Hematopoietic multipotent progenitor cell treated with erythropoietin and hydrocortisone succinate and interleukin-3 and kit ligand, for 6 days (in vitro differentiated cells): ENCODE data around the gene SH3BP5.

Source experiments
- DNase-seq: peaks from one replicate; pipeline ENCODE4 v3.0.0-alpha.2; 2015

The SH3BP5 gene

DNA sequence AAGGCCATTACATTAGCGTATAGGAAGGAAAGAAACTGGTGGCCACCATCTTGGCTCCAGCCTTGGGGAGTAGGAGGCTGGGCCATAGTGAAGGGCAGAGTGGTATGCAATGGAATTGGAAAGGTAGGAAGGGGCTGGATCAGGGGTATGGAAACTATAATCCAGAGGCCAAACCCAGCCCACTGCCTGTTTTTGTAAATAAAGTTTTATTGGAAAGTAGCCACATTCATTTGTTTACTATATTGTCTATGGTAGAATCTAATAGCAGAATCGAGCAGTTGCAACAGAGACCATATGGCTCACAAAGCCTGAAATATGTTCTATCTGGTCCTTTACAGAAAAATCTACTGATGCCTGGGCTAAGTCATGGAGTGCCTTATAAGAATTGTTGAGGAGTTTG lies 14.1 kb upstream of the SH3BP5 start:
- DNase-seq, result no peak

DNA sequence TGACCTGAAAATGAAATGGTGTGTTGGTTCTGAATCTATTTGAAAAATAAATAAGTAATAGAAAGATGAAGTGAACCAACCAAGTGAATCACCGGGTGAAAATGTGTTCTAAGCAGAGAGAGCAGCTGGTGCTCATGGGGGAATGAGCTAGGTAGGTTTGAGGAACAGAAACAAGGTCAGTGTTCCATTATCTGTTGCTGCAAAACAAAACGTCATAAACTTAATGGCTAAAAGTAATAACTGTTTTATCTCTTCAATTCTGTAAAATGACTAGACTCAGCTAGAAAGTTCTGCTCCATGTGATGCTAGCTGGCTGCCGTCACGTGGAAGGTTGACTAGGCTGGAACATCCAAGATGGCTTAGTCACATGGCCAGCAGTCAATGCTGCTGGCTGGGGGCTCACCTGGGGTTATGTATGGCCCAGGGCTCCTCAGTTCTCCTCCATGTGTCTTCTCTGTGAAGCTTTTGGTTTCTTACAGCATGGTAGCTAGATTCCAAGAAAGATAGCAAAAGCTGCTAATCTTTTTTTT lies 13.3 kb upstream of the SH3BP5 start:
- DNase-seq, result no peak

DNA sequence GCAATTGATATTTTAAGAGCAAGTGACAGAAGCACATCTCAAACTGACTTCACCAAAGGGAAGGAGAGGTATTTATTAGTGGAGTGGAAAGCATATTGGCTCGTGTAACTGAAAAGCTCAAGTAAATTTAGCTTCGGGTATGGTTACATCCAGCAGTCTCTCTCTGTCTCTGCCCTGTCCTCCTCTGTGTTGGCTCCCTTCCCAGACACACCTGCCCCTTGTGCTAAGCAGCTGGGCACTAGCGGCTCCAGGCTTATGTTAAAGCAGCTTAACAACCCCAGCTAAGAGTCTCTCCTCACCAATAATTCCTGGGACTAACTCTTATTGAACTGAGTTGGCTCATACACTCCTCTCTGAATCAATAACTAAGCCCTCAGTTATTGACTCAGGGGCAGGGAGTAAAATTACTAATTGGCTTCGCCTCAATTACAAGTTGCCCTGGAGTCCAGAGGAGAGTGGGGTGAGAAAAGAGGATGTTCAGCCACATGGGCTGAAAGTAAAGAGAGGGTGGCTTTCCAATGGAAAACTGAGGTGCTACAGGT lies 12.8 kb upstream of the SH3BP5 start:
- no peak for DNase-seq

DNA sequence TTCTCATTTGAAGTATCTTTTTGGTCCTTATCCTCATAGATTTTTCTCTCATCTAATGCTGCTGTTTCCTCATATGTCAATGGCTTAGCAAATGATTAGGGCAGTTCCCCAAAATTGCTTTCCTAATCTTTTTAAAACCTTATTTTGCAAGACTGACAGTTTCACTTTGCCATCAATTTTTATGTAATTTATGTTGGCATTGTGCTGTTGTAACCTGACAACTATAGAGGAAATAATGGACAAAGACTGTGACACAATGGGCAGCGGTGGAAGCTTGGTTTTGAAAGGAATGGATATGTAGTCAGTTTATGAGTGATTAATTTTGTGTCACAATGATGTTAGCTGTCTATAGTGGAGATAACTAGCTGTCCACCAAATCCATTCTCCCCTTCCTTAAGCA lies 10.6 kb upstream of the SH3BP5 start:
- peak; percentile 20 for DNase-seq

DNA sequence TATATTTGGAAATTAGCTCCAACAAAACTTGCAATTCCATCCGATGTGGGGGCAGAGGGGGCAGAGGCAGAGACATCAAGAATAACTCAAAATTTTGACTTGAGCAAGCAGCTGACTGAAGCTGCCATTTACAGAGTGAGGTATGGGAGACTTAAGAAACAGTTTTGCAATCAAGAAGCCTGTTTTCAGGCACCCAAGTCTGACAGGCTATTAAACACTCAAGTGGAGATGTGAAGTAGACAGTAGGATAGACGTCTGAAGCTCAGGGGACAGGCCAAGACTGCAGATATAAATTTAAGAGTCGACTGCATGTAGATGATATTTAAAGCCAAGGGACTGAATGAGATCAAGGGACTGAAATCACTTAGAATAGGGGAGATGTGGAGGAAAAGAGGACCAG lies 9.9 kb upstream of the SH3BP5 start:
- DNase-seq, result no peak

DNA sequence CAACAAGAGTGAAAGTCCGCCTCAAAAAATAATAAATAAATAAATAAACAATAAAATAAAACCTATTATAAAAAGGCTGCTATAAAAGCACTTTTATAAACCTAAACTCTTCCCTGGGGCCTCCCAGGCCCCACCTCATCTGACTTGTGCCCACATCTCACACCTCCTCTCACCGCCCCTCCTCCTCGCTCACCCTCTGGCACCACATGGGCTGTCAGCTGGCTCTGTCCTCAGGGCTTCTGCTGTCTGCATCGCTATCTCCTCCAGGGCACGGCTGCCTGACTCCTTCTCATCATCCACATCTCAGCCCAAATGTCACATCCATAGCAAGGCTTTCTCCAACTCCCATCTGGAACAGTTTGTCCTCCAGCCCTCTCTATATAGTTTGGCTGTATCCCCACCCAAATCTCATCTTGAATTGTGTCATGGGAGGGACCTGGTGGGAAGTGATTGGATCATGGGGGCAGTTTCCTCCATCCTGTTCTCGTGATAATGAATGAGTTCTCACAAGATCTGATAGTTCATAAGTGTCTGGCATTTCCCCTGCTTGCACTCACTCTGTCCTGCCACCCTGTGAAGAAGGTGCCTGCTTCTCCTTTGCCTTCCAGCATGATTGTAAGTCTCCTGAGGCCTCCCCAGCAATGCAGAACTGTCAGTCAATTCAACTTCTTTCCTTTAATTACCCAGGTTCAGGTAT lies 8.8 kb upstream of the SH3BP5 start:
- DNase-seq, result no peak

DNA sequence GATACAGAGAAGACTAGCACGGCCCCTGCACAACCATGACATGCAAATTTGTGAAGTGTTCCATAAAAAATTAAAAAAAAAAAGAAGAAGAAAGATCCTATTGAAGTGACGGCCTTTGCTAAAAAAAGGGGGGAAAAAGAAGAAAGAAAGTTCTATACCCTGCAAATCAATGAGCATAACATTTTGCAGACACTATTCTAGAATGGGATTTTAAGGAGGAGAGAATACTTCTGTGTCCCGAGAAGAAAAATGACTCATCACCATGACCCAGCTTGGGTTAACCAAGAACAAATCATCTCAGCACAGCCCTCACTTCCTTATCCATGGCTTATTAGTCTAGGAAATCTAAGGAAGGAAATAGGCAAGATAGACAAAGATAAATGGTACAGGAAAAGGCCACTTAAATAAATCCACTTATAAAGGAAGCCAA lies 7.4 kb upstream of the SH3BP5 start:
- DNase-seq, result no peak

- DNase-seq, result no peak
Measured at GRCh38 chr3:15339001-15339400, 6.6 kb upstream of the SH3BP5 start.

DNA sequence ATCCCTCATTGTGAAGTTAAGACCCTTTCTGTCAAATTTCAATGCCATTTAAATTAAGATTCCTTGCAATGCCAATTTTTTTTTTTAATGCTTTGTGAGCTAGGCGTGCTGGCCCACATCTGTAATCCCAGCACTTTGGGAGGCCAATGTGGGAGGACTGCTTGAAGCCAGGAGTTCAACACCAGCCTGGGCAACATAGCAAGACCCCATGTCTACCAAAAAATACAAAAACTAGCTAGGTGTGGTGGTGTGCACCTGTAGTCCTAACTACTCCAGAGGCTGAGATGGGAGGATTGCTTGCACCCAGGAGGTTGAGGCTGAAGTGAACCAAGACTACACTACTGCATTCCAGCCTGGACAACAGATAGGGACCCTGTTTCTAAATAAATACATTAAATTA lies 5.6 kb upstream of the SH3BP5 start:
- DNase-seq, result no peak

DNA sequence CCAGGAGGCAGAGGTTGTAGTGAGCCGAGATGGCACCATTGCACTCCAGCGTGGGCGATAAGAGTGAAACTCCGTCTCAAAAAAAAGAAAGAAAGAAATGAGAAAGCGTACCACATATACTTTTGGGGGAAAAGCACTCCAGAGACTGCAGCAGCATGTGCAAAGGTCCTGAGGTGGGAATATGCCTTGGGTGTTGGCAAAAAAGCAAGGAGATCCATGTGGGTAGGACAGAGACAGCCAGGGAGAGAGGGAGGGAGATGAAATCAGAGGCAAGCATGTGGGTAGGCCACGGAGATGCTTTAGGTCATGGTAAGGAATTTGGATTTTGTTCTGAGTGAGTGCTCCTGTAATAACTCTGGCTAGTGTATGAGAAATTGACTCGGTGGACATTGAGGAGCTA lies 3.7 kb upstream of the SH3BP5 start:
- DNase-seq, result no peak

DNA sequence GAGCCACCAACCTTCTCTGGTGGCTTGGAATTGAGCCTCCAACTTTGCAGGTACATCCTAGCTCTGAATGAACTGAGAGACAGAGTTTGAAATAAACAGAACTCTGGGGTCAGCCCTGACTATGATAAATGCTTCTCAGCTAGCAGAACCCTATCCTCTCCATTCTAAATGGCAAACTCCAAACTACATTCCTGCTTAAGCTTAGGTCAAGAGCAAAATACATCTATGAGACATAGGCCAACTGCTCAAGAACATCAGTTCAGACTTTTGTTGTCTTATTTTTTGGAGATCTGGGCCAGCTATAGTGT lies 1.5 kb upstream of the SH3BP5 start:
- no peak for DNase-seq

DNA sequence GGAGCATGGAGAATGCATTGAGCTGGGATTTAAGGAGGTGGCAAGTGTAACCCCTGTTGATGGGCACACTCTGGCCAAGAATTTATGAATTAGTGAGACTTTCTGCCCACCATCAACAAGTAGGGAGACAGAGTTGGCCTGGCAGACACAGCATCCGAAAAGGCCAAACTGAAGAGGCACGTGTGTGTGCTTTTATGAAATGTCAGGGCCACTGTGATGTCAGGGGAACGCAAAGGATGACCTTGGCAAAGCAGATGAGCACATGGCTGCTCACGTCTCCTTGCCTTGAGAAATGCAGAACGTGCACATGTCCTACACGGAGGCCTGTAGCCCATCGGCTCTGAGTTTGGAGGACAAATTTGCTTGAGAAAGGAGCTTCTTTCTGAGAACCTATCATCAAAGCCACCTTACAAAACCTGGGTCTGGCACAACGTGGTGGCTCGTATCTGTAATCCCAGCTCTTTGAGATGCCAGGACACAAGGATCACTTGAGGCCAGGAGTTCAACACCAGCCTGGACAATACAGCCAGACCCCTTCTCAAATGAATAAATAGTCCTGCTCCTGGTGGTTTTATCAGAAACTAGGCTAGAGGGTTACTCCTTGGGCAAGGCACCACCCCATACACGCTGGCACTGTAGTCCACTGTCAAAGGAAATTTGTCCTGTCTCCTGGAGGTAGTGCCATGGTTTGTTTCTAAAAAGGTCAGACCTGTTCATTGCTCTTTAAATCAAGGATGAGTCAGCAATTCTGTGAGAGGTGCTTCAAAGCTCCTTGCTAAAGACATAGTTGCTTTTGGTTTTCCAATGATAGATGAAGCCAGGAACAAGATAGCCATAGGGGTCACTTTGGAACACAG lies 941 bp upstream of the SH3BP5 start:
- DNase-seq, result peak; percentile 17

DNA sequence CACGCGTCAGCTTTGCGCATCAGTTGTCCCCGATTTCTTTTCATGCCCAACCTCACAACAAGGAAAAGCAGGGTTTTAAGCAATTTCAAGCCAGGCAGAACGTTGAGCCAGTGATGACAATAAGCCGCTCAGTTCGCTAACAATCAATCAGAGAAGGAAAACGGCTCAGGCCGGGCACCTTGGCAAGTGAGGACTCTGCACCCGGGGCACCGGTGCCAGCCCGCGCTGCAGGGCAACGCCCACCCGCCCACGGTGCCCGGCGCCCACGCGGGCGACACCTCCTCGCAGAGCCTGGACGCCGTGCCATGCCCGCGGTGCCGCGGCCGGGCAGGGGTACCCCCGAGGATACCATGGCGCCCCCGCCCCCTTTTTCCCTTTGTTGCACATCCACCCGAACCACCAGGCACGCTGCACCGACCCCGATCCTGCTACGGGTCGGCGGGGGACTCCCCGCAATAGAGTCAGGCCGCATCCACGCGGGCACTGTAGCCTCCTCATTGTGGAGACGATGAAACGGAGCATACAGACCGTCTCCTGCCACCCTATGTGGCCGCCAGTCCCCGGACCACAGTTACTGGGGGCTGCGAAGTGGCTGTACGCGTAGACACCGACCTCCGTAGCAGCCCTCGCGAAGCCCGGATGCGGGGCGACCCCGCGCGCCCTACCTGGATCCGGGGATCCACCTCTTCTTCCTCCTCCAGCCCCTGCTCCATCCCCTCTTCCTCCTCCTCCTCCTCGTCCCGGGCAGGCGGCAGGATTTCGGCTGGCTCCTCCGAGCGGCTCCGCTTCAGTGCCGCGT lies 581 bp downstream of the SH3BP5 start:
- DNase-seq, result peak; percentile 10

GRCh38 chr3:15331072-15331605 lies 1.2 kb downstream of the SH3BP5 start:
- no peak for DNase-seq

DNA sequence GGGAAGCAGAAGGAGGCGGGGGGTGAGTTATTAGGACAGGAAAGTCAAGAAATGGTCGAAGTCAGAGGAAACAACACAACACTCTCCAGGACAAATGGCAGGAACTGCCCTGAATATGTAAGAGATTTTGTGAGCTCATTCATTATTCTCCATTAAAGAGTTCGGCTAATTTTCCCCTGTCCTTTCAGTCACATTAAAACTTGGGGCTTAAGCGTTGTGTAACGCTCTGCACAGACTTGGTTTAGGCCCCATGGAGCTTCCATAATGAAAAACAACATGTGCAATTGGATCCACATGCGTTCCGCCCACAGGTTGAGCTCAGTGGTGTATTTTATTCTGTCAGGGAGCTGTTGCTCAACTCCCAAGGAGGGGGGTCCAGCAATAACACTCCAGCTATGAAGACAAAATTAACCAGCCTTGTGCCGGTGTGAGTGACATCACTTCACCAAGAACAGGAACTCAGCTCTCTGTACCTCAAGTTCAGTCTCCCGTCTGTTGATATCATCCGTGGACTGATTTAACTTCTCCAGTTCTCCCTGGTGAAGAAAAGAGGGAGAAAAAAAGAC lies 2.3 kb downstream of the SH3BP5 start:
- no peak for DNase-seq

GRCh38 chr3:15329046-15330005 lies 3.1 kb downstream of the SH3BP5 start:
- no peak for DNase-seq

DNA sequence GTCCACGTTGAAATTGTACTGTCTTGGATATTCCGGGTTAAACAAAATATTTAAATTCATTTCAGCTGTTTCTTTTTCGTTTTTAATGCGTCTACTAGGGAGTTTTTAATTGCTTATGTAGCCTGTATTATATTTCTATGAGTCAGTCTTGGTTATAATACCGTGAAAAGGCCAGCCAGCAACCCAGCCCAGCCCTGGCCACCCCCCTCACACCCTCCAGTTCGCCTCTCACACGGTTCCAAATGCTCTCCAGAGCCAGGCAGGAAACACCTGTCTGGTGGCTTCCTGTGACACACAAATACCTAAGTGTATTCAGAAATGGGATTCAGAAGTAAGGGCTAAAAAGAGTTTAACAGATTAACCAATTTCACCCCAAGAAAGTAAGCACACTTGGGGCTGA lies 4.4 kb downstream of the SH3BP5 start:
- DNase-seq, result no peak

GRCh38 chr3:15326673-15327072 lies 5.7 kb downstream of the SH3BP5 start:
- no peak for DNase-seq

DNA sequence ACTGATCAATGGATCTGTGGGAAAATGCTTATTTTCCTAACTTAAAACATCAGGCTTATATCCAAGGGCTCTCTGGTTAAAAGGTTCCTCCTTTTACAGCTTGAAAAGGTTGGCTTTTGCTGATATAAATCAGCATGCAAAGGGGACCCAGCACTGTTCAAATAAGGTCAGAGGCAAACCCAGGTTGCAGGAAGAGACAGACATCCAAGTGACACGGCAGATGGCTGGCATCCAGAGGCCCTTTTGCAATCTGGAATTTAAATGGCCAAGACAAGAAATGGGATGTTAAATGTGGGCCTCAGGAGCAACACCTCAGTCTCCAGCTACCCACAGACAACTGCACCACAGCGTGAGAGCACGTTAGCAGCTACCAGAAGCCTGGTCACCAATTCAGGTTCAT lies 6.3 kb downstream of the SH3BP5 start:
- no peak for DNase-seq

- DNase-seq, result no peak
Measured at GRCh38 chr3:15325228-15325627, 7.2 kb downstream of the SH3BP5 start.

GRCh38 chr3:15324379-15324808 lies 8.0 kb downstream of the SH3BP5 start:
- no peak for DNase-seq
